OCI-LY7 (cell line): ENCODE results near the gene PHF1. TPM values are rescaled to one million over a fixed set of nuclear protein-coding genes. Genes with fewer than 3 reads are reported as not detected.

Experiments
- BruUV-seq: library from RNA; stranded (reverse); fragments of 400-500 nt; replicated peaks from 2 replicates; lab custom pipeline; 2021; lab: Mats Ljungman, UMichigan
- CTCF ChIA-PET: fragments of 300-600 bp; sonication (Branson Sonifier 250); formaldehyde crosslinking; loops from one replicate; lab custom pipeline; 2022; ENCODE audit warnings: antibody characterized with exemption; ENCODE audit not compliant: unreplicated experiment; lab: Charles Lee
- POLR2A ChIA-PET: fragments of 300-600 bp; sonication (Branson Sonifier 250); formaldehyde crosslinking; loops from one replicate; lab custom pipeline; 2022; ENCODE audit warnings: antibody characterized with exemption; lab: Charles Lee
- DNase-seq: peaks from one replicate; pipeline ENCODE4 v3.0.0-alpha.2; 2015; ENCODE audit warnings: low spot score
- H2AFZ ChIP-seq: fragments of 200-600 bp; sonication (generic), shearing (Covaris generic); 2 replicates; pipeline ENCODE4 v1.6.1; 2014; ENCODE audit warnings: mild to moderate bottlenecking, antibody characterized with exemption, low read length, moderate library complexity
- H3K27ac ChIP-seq: fragments of 200-600 bp; sonication (generic); 2 replicates; pipeline ENCODE4 v1.5.1; 2014; ENCODE audit warnings: mixed run types, low read depth, mild to moderate bottlenecking, moderate library complexity, low read length, inconsistent platforms; ENCODE audit not compliant: poor library complexity, severe bottlenecking
- H3K36me3 ChIP-seq: fragments of 200-600 bp; sonication (generic); 2 replicates; pipeline ENCODE4 v1.6.1; 2014; ENCODE audit warnings: mild to moderate bottlenecking, antibody characterized with exemption, low read length, moderate library complexity, mixed read lengths; ENCODE audit not compliant: insufficient read depth
- H3K4me1 ChIP-seq: fragments of 200-600 bp; sonication (generic); 2 replicates; pipeline ENCODE4 v1.5.1; 2014; ENCODE audit warnings: mild to moderate bottlenecking, low read length; ENCODE audit not compliant: insufficient read depth, poor library complexity, severe bottlenecking
- H3K4me2 ChIP-seq: fragments of 200-600 bp; sonication (generic); 2 replicates; pipeline ENCODE4 v1.6.1; 2014; ENCODE audit warnings: mild to moderate bottlenecking, low read length
- H3K4me3 ChIP-seq: fragments of 200-600 bp; sonication (generic); 2 replicates; pipeline ENCODE4 v1.5.1; 2014; ENCODE audit warnings: mild to moderate bottlenecking, low read depth, low read length; ENCODE audit not compliant: poor library complexity, severe bottlenecking
- H3K79me2 ChIP-seq: fragments of 200-600 bp; sonication (generic); 2 replicates; pipeline ENCODE4 v1.6.1; 2016; ENCODE audit warnings: low read depth, mild to moderate bottlenecking, low read length, moderate library complexity, mixed read lengths; ENCODE audit not compliant: insufficient read depth
- H3K9me2 ChIP-seq: fragments of 200-600 bp; sonication (generic); 2 replicates; pipeline ENCODE4 v1.6.1; 2016; ENCODE audit warnings: mild to moderate bottlenecking, low read length, mixed read lengths; ENCODE audit not compliant: insufficient read depth
- H3K9me3 ChIP-seq: fragments of 200-600 bp; sonication (generic); 2 replicates; pipeline ENCODE4 v1.6.1; 2014; ENCODE audit warnings: mild to moderate bottlenecking, mixed run types, low read length, mixed read lengths
- H4K20me1 ChIP-seq: fragments of 200-600 bp; sonication (generic); 2 replicates; pipeline ENCODE4 v1.6.1; 2014; ENCODE audit warnings: mild to moderate bottlenecking, antibody characterized with exemption, low read length, moderate library complexity, mixed read lengths; ENCODE audit not compliant: insufficient read depth
- EZH2phosphoT487 ChIP-seq: fragments of 200-600 bp; sonication (generic); IDR thresholded peaks from 2 replicates; pipeline ENCODE4 v1.6.1; 2018; ENCODE audit warnings: low read depth, borderline replicate concordance, mild to moderate bottlenecking, mixed run types, antibody characterized with exemption, low read length, moderate library complexity, mixed read lengths
- intact Hi-C: fragments of 100-400 bp; cut with micrococcal nuclease; formaldehyde crosslinking; loops from one replicate; pipeline ENCODE4 v1.10.0; 2022; ENCODE audit not compliant: unreplicated experiment
- total RNA-seq, 2 experiments: library from RNA; depleted of rRNA in 1 of 2; stranded (reverse); fragments of >200 nt in 1 of 2; shearing (Covaris generic) in 1 of 2; gene quantifications; 2 replicates each; pipeline ENCODE4 v1.2.3, GENCODE V29; 2014 to 2022
- TF ChIP-seq, protein P1 (sequence below): fragments of 200-600 bp; sonication (generic); conservative IDR thresholded peaks from 2 replicates; pipeline ENCODE4 v1.5.1; 2014; ENCODE audit warnings: mild to moderate bottlenecking, antibody characterized with exemption, low read length, moderate library complexity, mixed read lengths

Gene PHF1
- total RNA-seq, 2 experiments from 2014 or later: 19.9 to 30.2 TPM

DNA sequence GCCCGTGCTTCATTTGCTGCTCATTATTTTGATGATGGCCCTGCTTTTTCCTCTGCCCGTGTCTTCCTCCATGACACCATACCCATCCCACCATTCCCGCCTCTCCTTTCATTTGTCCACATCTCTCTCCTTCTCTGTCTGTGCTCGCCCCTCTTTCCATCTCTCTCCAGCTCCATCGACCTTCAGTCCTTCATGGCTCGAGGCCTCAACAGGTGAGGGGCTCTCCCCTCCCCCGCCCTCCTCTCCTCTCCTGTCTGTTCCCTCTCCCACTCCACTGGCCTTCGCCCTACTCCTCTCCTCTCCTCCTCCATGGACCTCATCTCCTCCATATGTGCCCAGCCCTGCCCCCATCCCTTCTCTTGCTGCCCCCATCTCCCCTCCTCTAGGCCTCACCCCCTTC lies 31.5 kb downstream of the PHF1 start:
- CTCF ChIA-PET: no interaction called here
- no TSS peak for BruUV-seq

DNA sequence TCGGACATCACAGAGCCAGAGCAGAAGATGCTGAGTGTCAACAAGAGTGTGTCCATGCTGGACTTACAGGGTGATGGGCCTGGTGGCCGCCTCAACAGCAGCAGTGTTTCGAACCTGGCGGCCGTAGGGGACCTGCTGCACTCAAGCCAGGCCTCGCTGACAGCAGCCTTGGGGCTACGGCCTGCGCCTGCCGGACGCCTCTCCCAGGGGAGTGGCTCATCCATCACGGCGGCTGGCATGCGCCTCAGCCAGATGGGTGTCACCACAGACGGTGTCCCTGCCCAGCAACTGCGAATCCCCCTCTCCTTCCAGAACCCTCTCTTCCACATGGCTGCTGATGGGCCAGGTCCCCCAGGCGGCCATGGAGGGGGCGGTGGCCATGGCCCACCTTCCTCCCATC lies 32.2 kb downstream of the PHF1 start:
- Histone ChIP-seq H2AFZ (no peak overlapping the region), H3K9me2 (no peaks in the 10 kb centered on the region), H3K4me2 (no peak overlapping the region), H3K27ac (no peak overlapping the region), H4K20me1 (no peaks in the 10 kb centered on the region), H3K4me1 (no peaks in the 10 kb centered on the region), H3K4me3 (no peak overlapping the region), H3K9me3 (no peaks in the 10 kb centered on the region), H3K36me3 (peaks cover 84% of the 10 kb centered on the region), H3K79me2 (no peaks in the 10 kb centered on the region)
- ChIA-PET POLR2A (no interaction called here), CTCF (no interaction called here)
- DNase-seq: no peak
- no TSS peak for BruUV-seq
- intact Hi-C loops: no loop called here
- TF ChIP-seq, protein P1, sequence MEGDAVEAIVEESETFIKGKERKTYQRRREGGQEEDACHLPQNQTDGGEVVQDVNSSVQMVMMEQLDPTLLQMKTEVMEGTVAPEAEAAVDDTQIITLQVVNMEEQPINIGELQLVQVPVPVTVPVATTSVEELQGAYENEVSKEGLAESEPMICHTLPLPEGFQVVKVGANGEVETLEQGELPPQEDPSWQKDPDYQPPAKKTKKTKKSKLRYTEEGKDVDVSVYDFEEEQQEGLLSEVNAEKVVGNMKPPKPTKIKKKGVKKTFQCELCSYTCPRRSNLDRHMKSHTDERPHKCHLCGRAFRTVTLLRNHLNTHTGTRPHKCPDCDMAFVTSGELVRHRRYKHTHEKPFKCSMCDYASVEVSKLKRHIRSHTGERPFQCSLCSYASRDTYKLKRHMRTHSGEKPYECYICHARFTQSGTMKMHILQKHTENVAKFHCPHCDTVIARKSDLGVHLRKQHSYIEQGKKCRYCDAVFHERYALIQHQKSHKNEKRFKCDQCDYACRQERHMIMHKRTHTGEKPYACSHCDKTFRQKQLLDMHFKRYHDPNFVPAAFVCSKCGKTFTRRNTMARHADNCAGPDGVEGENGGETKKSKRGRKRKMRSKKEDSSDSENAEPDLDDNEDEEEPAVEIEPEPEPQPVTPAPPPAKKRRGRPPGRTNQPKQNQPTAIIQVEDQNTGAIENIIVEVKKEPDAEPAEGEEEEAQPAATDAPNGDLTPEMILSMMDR: no peak
- no peak for TF ChIP-seq EZH2phosphoT487

More for the DNA sequence above, 31.5 kb downstream of the PHF1 start:
- no peaks in the 10 kb centered on the region for H3K79me2 ChIP-seq
- POLR2A ChIA-PET: no interaction called here
- peaks cover 82% of the 10 kb centered on the region for H3K36me3 ChIP-seq
- H2AFZ ChIP-seq: no peak overlapping the region
- no peak for DNase-seq
- H3K9me2 ChIP-seq: no peaks in the 10 kb centered on the region
- no peak overlapping the region for H3K4me3 ChIP-seq
- H3K27ac ChIP-seq: no peak overlapping the region
- no peaks in the 10 kb centered on the region for H4K20me1 ChIP-seq
- intact Hi-C loops: no loop called here
- TF ChIP-seq EZH2phosphoT487: no peak
- TF ChIP-seq, protein P1: no peak
- no peaks in the 10 kb centered on the region for H3K9me3 ChIP-seq
- H3K4me2 ChIP-seq: no peak overlapping the region
- no peaks in the 10 kb centered on the region for H3K4me1 ChIP-seq

DNA sequence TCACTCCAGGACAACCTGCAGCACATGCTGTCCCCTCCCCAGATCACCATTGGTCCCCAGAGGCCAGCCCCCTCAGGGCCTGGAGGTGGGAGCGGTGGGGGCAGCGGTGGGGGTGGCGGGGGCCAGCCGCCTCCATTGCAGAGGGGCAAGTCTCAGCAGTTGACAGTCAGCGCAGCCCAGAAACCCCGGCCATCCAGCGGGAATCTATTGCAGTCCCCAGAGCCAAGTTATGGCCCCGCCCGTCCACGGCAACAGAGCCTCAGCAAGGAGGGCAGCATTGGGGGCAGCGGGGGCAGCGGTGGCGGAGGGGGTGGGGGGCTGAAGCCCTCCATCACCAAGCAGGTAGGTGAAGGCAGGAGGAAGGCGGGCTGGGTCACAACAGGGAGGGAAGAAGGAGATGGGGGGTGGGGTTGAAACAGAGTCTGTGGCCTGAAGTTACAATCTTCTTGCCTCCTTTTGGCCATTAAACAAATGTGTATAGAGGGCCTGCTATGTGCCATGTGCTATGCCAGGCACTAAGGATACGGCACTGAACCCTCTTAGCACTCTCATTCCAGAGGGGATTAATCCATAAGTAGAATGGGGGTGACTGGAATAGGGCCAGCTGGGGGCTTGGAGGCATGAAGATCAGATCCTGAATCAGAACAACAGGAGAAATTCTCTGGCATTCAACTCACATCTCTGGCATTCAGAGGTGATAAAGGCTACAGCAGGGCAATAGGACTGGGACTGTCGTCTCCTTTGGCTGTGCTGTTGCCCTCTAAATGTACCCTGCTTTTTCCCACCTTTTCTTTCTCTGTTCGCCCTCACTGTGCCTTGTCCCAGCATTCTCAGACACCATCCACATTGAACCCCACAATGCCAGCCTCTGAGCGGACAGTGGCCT lies 33.0 kb downstream of the PHF1 start:
- no TSS peak for BruUV-seq
- intact Hi-C loops: no loop called here
- no peaks in the 10 kb centered on the region for H3K9me2 ChIP-seq
- no peak overlapping the region for H2AFZ ChIP-seq
- peaks cover 84% of the 10 kb centered on the region for H3K36me3 ChIP-seq
- no peaks in the 10 kb centered on the region for H3K4me1 ChIP-seq
- TF ChIP-seq EZH2phosphoT487: no peak
- TF ChIP-seq, protein P1: no peak
- no peak overlapping the region for H3K4me2 ChIP-seq
- DNase-seq: no peak
- H4K20me1 ChIP-seq: no peaks in the 10 kb centered on the region
- ChIA-PET CTCF (no interaction called here), POLR2A (no interaction called here)
- no peaks in the 10 kb centered on the region for H3K79me2 ChIP-seq
- H3K9me3 ChIP-seq: no peaks in the 10 kb centered on the region
- no peak overlapping the region for H3K4me3 ChIP-seq
- no peak overlapping the region for H3K27ac ChIP-seq
